Nephron progenitor cell (in vitro differentiated cells): ENCODE data around the gene UBASH3B.
"Not testable (repeated sequence)": the region's sequence is repeated elsewhere in the genome, so short reads cannot be mapped to it uniquely, and the experiment has no call there.

Experiments used
- DNase-seq: peaks from one replicate; pipeline ENCODE4 v3.0.0; 2021
- H3K27ac Mint-ChIP-seq: 2 replicates; pipeline ENCODE4 v1.8.0; 2021; ENCODE audit warnings: mild to moderate bottlenecking, moderate library complexity, mixed read lengths
- H3K27me3 Mint-ChIP-seq: 2 replicates; pipeline ENCODE4 v1.8.0; 2021; ENCODE audit warnings: mild to moderate bottlenecking, low read depth, mixed read lengths; ENCODE audit not compliant: poor library complexity
- H3K36me3 Mint-ChIP-seq: 2 replicates; pipeline ENCODE4 v1.8.0; 2021; ENCODE audit warnings: low read depth, mixed read lengths
- H3K4me1 Mint-ChIP-seq: 2 replicates; pipeline ENCODE4 v1.8.0; 2021; ENCODE audit warnings: mixed read lengths
- H3K4me3 Mint-ChIP-seq: 2 replicates; pipeline ENCODE4 v1.8.0; 2021; ENCODE audit warnings: mild to moderate bottlenecking, moderate library complexity, mixed read lengths
- H3K9me3 Mint-ChIP-seq: 2 replicates; pipeline ENCODE4 v1.8.0; 2021; ENCODE audit warnings: mild to moderate bottlenecking, moderate library complexity, mixed read lengths
- TF ChIP-seq, protein P1 (sequence below): fragments of 200-600 bp; sonication (generic); IDR thresholded peaks from 2 replicates; pipeline ENCODE4 v1.5.0; 2021; ENCODE audit warnings: antibody characterized with exemption

The UBASH3B gene

GRCh38 chr11:122852796-122853160 lies 197.3 kb downstream of the UBASH3B start:
- H3K4me1 Mint-ChIP-seq = peaks cover 40% of the 10 kb centered on the region
- TF ChIP-seq, protein P1, sequence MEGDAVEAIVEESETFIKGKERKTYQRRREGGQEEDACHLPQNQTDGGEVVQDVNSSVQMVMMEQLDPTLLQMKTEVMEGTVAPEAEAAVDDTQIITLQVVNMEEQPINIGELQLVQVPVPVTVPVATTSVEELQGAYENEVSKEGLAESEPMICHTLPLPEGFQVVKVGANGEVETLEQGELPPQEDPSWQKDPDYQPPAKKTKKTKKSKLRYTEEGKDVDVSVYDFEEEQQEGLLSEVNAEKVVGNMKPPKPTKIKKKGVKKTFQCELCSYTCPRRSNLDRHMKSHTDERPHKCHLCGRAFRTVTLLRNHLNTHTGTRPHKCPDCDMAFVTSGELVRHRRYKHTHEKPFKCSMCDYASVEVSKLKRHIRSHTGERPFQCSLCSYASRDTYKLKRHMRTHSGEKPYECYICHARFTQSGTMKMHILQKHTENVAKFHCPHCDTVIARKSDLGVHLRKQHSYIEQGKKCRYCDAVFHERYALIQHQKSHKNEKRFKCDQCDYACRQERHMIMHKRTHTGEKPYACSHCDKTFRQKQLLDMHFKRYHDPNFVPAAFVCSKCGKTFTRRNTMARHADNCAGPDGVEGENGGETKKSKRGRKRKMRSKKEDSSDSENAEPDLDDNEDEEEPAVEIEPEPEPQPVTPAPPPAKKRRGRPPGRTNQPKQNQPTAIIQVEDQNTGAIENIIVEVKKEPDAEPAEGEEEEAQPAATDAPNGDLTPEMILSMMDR = no peak
- no peak for DNase-seq
- H3K36me3 Mint-ChIP-seq = no peaks in the 10 kb centered on the region
- H3K27me3 Mint-ChIP-seq = peaks cover 4% of the 10 kb centered on the region
- H3K9me3 Mint-ChIP-seq = no peaks in the 10 kb centered on the region
- H3K4me3 Mint-ChIP-seq = no peak overlapping the region
- H3K27ac Mint-ChIP-seq = no peak overlapping the region

- H3K27ac Mint-ChIP-seq = no peak overlapping the region
- no peak overlapping the region for H3K4me3 Mint-ChIP-seq
- peaks cover 40% of the 10 kb centered on the region for H3K4me1 Mint-ChIP-seq
- peaks cover 4% of the 10 kb centered on the region for H3K27me3 Mint-ChIP-seq
- TF ChIP-seq, protein P1 = no peak
- no peaks in the 10 kb centered on the region for H3K9me3 Mint-ChIP-seq
- no peak for DNase-seq
- H3K36me3 Mint-ChIP-seq = no peaks in the 10 kb centered on the region
These were observed 197.7 kb downstream of the UBASH3B start for GRCh38 chr11:122853261-122853660.

GRCh38 chr11:122853971-122854446 lies 198.5 kb downstream of the UBASH3B start:
- Mint-ChIP-seq H3K4me1 (peaks cover 37% of the 10 kb centered on the region), H3K9me3 (no peaks in the 10 kb centered on the region), H3K4me3 (no peak overlapping the region), H3K36me3 (no peaks in the 10 kb centered on the region), H3K27me3 (peaks cover 4% of the 10 kb centered on the region), H3K27ac (no peak overlapping the region)
- peak; percentile 58 for DNase-seq
- TF ChIP-seq, protein P1 = peak; percentile 73

DNA sequence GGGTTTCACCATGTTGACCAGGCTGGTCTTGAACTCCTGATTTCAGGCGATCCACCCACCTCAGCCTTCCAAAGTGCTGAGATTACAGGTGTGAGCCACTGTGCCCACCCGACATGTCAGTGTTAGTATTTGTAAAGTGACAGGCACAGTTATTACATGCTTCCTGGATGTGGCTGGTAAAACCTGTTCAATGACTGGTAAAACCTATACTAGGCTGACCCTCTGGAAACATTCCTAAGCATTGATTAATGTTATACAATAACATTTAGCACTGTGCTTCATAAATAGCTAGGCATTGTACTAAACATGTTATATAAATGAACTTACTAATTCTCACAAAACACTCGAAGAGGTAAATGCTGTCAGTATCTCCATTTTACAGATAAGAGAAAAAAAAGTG lies 206.1 kb downstream of the UBASH3B start:
- H3K27ac Mint-ChIP-seq = no peak overlapping the region
- H3K9me3 Mint-ChIP-seq = no peaks in the 10 kb centered on the region
- H3K4me1 Mint-ChIP-seq = peaks cover 9% of the 10 kb centered on the region
- TF ChIP-seq, protein P1 = no peak
- no peaks in the 10 kb centered on the region for H3K36me3 Mint-ChIP-seq
- H3K4me3 Mint-ChIP-seq = no peak overlapping the region
- DNase-seq = no peak
- peaks cover 14% of the 10 kb centered on the region for H3K27me3 Mint-ChIP-seq

DNA sequence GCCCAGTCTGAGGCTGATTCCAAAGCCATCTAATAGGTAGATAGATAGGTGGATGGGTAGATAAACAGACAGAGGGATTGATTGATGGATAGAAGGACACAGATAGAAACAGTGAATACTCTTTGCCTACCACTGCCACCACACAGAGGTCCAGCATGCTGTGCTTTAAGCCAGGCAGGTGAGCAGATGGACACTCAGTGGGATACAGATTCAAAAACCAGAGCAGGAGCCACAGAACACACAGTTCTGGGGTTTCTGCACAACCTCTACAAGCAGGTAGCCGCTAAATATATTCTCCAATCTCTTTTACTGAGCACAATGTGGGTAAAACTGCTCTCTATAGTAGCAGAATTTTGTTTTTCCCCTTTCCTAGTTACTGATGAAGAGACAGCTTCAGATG lies 206.6 kb downstream of the UBASH3B start:
- Mint-ChIP-seq H3K36me3 (no peaks in the 10 kb centered on the region), H3K4me1 (peaks cover 5% of the 10 kb centered on the region), H3K27me3 (peaks cover 14% of the 10 kb centered on the region), H3K4me3 (no peak overlapping the region), H3K27ac (no peak overlapping the region), H3K9me3 (no peaks in the 10 kb centered on the region)
- TF ChIP-seq, protein P1 = no peak
- DNase-seq = no peak

DNA sequence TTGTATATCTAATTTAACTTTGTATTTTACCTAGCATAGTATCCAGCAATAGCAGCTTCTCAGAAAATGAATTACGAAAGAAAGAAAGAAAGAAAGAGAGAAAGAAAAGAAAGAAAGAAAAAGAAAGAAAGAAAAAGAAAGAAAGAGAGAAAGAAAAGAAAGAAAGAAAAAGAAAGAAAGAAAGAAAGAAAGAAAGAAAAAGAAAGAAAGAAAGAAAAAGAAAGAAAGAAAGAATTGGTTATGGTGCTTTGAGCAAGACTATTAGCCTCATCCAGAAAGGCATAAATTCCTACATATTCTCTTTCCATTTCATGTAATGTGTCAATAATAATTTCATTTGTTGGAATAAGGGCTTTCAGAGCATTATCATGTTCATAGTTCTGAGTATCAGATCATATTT lies 207.6 kb downstream of the UBASH3B start:
- not testable (repeated sequence) for DNase-seq, H3K9me3 Mint-ChIP-seq, H3K36me3 Mint-ChIP-seq, H3K27ac Mint-ChIP-seq, H3K4me3 Mint-ChIP-seq, H3K4me1 Mint-ChIP-seq
- peaks cover 18% of the 10 kb centered on the region for H3K27me3 Mint-ChIP-seq
